NB4 (cell line): Measurements from ENCODE around the gene TMC6.

Experiments
- MYC ChIP-seq: IDR thresholded peaks from 2 replicates; pipeline ENCODE4 v1.6.1; 2011; ENCODE audit warnings: low read depth, low read length
- POLR2A ChIP-seq: IDR thresholded peaks from 2 replicates; pipeline ENCODE4 v1.6.1; 2011; ENCODE audit warnings: mild to moderate bottlenecking; ENCODE audit not compliant: insufficient read length; ENCODE audit errors: extremely low read depth
- TF ChIP-seq, protein P1 (sequence below): IDR thresholded peaks from one replicate; pipeline ENCODE4 v1.5.1; 2012; ENCODE audit warnings: low read depth, low read length
- TF ChIP-seq, protein P2 (sequence below): IDR thresholded peaks from 2 replicates; pipeline ENCODE4 v1.6.1; 2011; ENCODE audit warnings: low read depth, low read length

DNA sequence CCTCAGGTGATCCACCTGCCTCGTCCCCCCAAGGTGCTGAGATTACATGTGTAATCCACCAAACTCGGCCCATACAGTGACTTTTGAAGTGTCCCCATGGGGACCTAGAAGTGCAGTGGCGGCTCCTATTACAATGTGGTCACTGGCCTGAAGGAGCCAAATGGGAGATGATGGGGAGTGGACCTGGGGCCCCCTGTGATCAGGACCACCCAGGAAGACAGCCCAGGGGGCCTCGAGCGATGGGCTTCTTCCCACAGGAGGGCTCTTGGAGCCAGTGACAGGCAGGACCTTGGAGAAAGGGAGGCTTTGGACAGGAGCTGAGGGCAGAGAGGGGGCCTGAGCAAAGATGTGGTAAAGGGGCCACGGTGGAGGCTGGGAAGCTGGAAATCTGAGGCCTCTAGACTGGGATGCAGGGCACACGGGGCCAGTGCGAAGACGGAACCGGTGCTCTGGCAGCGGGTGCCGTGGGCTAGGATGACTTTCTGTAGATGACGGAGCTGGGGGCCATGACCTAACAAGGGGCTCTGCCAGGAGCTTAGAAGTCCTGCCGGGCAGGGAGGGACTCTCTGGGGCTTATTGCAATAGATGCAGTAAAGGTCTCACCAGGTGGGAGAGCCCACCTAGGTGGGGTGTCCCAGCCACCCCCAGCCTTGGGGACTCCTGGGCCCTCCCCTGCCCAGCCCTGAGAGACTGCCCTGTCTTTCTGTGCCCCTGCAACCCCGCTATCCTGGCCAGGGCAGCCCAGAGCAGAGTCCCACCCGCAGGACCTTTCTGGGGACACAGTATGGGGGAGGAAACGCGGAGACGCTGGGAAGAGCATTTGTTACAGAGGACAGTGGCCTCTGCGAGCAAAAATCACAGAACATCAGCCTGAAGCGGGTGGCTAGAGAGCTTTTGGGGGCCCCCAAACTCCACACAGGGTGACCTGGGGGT lies 14.9 kb upstream of the TMC6 start:
- TF ChIP-seq, protein P1, sequence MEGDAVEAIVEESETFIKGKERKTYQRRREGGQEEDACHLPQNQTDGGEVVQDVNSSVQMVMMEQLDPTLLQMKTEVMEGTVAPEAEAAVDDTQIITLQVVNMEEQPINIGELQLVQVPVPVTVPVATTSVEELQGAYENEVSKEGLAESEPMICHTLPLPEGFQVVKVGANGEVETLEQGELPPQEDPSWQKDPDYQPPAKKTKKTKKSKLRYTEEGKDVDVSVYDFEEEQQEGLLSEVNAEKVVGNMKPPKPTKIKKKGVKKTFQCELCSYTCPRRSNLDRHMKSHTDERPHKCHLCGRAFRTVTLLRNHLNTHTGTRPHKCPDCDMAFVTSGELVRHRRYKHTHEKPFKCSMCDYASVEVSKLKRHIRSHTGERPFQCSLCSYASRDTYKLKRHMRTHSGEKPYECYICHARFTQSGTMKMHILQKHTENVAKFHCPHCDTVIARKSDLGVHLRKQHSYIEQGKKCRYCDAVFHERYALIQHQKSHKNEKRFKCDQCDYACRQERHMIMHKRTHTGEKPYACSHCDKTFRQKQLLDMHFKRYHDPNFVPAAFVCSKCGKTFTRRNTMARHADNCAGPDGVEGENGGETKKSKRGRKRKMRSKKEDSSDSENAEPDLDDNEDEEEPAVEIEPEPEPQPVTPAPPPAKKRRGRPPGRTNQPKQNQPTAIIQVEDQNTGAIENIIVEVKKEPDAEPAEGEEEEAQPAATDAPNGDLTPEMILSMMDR, result no peak
- TF ChIP-seq, protein P2, sequence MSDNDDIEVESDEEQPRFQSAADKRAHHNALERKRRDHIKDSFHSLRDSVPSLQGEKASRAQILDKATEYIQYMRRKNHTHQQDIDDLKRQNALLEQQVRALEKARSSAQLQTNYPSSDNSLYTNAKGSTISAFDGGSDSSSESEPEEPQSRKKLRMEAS, result no peak
- TF ChIP-seq POLR2A (no peak), MYC (no peak)
